GM23248 (cell line): Measurements from ENCODE around the gene PIP5K1B. TPM values are rescaled to one million over a fixed set of nuclear protein-coding genes. Genes with fewer than 3 reads are reported as not detected.

Experiments used
- DNase-seq: peaks from one replicate; pipeline ENCODE4 v3.0.0-alpha.2; 2015
- H2AFZ ChIP-seq: fragments of 200-600 bp; sonication (generic); 2 replicates; pipeline ENCODE4 v1.6.1; 2016; ENCODE audit warnings: antibody characterized with exemption
- H3F3A ChIP-seq: fragments of 200-600 bp; sonication (generic); 2 replicates; pipeline ENCODE4 v1.6.1; 2016; ENCODE audit warnings: mild to moderate bottlenecking, antibody characterized with exemption, mixed run types; ENCODE audit not compliant: insufficient read depth
- H3K27ac ChIP-seq: fragments of 200-600 bp; sonication (generic); 2 replicates; pipeline ENCODE4 v1.5.1; 2016; ENCODE audit warnings: mild to moderate bottlenecking
- H3K27me3 ChIP-seq: fragments of 200-600 bp; sonication (generic); replicated peaks from 2 replicates; pipeline ENCODE4 v1.6.1; 2016; ENCODE audit warnings: mild to moderate bottlenecking; ENCODE audit not compliant: insufficient read depth
- H3K36me3 ChIP-seq: fragments of 200-600 bp; sonication (generic); 2 replicates; pipeline ENCODE4 v1.6.1; 2016; ENCODE audit warnings: low read depth, mild to moderate bottlenecking
- H3K4me1 ChIP-seq: fragments of 200-600 bp; sonication (generic); 2 replicates; pipeline ENCODE4 v1.6.1; 2016; ENCODE audit warnings: mild to moderate bottlenecking; ENCODE audit not compliant: insufficient read depth
- H3K4me2 ChIP-seq: fragments of 200-600 bp; sonication (generic); one replicate; pipeline ENCODE4 v1.6.1; 2016; ENCODE audit warnings: mild to moderate bottlenecking; ENCODE audit not compliant: unreplicated experiment
- H3K4me3 ChIP-seq: fragments of 200-600 bp; sonication (generic); 2 replicates; pipeline ENCODE4 v1.5.1; 2016; ENCODE audit warnings: mild to moderate bottlenecking
- H3K79me2 ChIP-seq: fragments of 200-600 bp; sonication (generic); 2 replicates; pipeline ENCODE4 v1.6.1; 2016; ENCODE audit warnings: mild to moderate bottlenecking; ENCODE audit not compliant: insufficient read depth
- H3K9ac ChIP-seq: fragments of 200-600 bp; sonication (generic); 2 replicates; pipeline ENCODE4 v1.6.1; 2016; ENCODE audit warnings: mild to moderate bottlenecking
- H3K9me2 ChIP-seq: fragments of 200-600 bp; sonication (generic); 2 replicates; pipeline ENCODE4 v1.6.1; 2016; ENCODE audit warnings: mixed run types, mild to moderate bottlenecking, moderate library complexity; ENCODE audit not compliant: insufficient read depth
- H3K9me3 ChIP-seq: fragments of 200-600 bp; sonication (generic); one replicate; pipeline ENCODE4 v1.6.1; 2017; ENCODE audit warnings: low read depth
- H4K20me1 ChIP-seq: fragments of 200-600 bp; sonication (generic); 2 replicates; pipeline ENCODE4 v1.6.0; 2016; ENCODE audit not compliant: insufficient read depth
- EZH2 ChIP-seq: fragments of 200-600 bp; sonication (generic); IDR thresholded peaks from 2 replicates; pipeline ENCODE4 v1.6.1; 2018; ENCODE audit warnings: antibody characterized with exemption, mild to moderate bottlenecking; ENCODE audit not compliant: insufficient read depth, poor library complexity, severe bottlenecking
- EZH2phosphoT487 ChIP-seq: fragments of 200-600 bp; sonication (generic); IDR thresholded peaks from 2 replicates; pipeline ENCODE4 v1.6.1; 2018; ENCODE audit warnings: antibody characterized with exemption, moderate library complexity, mild to moderate bottlenecking, low read depth; ENCODE audit not compliant: insufficient read depth
- WGBS, 2 experiments: methylation state at CpG; one replicate each; pipeline ENCODE4 v1.1.6; 2015 to 2017; ENCODE audit warnings: low lambda C conversion rate in 2 of 2, low coverage in 1 of 2; ENCODE audit errors: missing lambda C conversion rate in 2 of 2; 5-methylcytosine and 5-hydroxymethylcytosine counted together
- in situ Hi-C: fragments of 300-500 bp; cut with MboI; formaldehyde crosslinking; loops from 2 replicates; pipeline ENCODE4 v1.15.0; 2020
- polyA plus RNA-seq: library from polyadenylated mRNA; unstranded; fragments of >200 nt; fragmentation: Nextera tagmentation; extraction: Ambion mirVana; gene quantifications from 2 replicates; pipeline ENCODE4 v1.2.1, GENCODE V29; 2016
- total RNA-seq: library from RNA; depleted of rRNA; stranded (reverse); fragments of >200 nt; shearing (Covaris generic); gene quantifications from 2 replicates; pipeline ENCODE4 v1.2.3, GENCODE V29; 2014

PIP5K1B gene
- total and polyA plus RNA-seq, 2 experiments from 2014 or later = not detected

- Histone ChIP-seq H2AFZ (no peak overlapping the region), H3K4me3 (no peak overlapping the region), H4K20me1 (no peaks in the 10 kb centered on the region), H3K36me3 (no peaks in the 10 kb centered on the region), H3F3A (no peaks in the 10 kb centered on the region), H3K79me2 (no peaks in the 10 kb centered on the region), H3K9me3 (no peaks in the 10 kb centered on the region), H3K4me2 (no peak overlapping the region), H3K27ac (no peak overlapping the region), H3K9ac (no peak overlapping the region), H3K4me1 (no peaks in the 10 kb centered on the region; the same call in 1 of the 2 replicates), H3K9me2 (no peaks in the 10 kb centered on the region), H3K27me3 (peaks cover 9% of the 10 kb centered on the region)
- TF ChIP-seq EZH2 (no peak), EZH2phosphoT487 (no peak)
- peak; percentile 58 for DNase-seq
- 49 to 59% methylated on average over 5 of the region's 5 CpGs for WGBS, 2 experiments
- in situ Hi-C loops = no loop called here
These were observed 322.5 kb downstream of the PIP5K1B start for GRCh38 chr9:69027355-69028097.

GRCh38 chr9:69028754-69029153 lies 323.7 kb downstream of the PIP5K1B start:
- Histone ChIP-seq H3K79me2 (no peaks in the 10 kb centered on the region), H3K9ac (no peak overlapping the region), H3K9me3 (no peaks in the 10 kb centered on the region), H3K4me1 (no peaks in the 10 kb centered on the region; the same call in 1 of the 2 replicates), H3K4me2 (no peak overlapping the region), H2AFZ (no peak overlapping the region), H3K27me3 (no peaks in the 10 kb centered on the region; the same call in 1 of the 2 replicates), H3K4me3 (no peak overlapping the region), H3K27ac (no peak overlapping the region), H3K9me2 (no peaks in the 10 kb centered on the region), H4K20me1 (no peaks in the 10 kb centered on the region), H3F3A (no peaks in the 10 kb centered on the region), H3K36me3 (no peaks in the 10 kb centered on the region)
- in situ Hi-C loops = no loop called here
- TF ChIP-seq EZH2 = no peak
- 83 to 86% methylated on average over 2 of the region's 2 CpGs for WGBS, 2 experiments
- DNase-seq = no peak

GRCh38 chr9:69029535-69029934 lies 324.5 kb downstream of the PIP5K1B start:
- in situ Hi-C loops = no loop called here
- H3F3A ChIP-seq = no peaks in the 10 kb centered on the region
- TF ChIP-seq EZH2phosphoT487 = no peak
- no peak for TF ChIP-seq EZH2
- H3K9me2 ChIP-seq = no peaks in the 10 kb centered on the region
- H2AFZ ChIP-seq = no peak overlapping the region
- no peak overlapping the region for H3K4me2 ChIP-seq
- DNase-seq = no peak
- no peak overlapping the region for H3K27ac ChIP-seq
- H3K79me2 ChIP-seq = no peaks in the 10 kb centered on the region
- H3K4me1 ChIP-seq = no peaks in the 10 kb centered on the region; the same call in 1 of the 2 replicates
- H4K20me1 ChIP-seq = no peaks in the 10 kb centered on the region
- H3K36me3 ChIP-seq = no peaks in the 10 kb centered on the region
- H3K4me3 ChIP-seq = no peak overlapping the region
- no peaks in the 10 kb centered on the region for H3K9me3 ChIP-seq
- no peak overlapping the region for H3K9ac ChIP-seq
- H3K27me3 ChIP-seq = no peaks in the 10 kb centered on the region; the same call in 1 of the 2 replicates

- in situ Hi-C loops = no loop called here
- Histone ChIP-seq H2AFZ (no peak overlapping the region), H3K27me3 (no peaks in the 10 kb centered on the region), H3K36me3 (no peaks in the 10 kb centered on the region), H3K79me2 (0 out of 2 replicates have a peak, but pooled peaks cover under 1% of the 10 kb centered on the region), H3K9ac (no peak overlapping the region), H4K20me1 (no peaks in the 10 kb centered on the region), H3K9me3 (no peaks in the 10 kb centered on the region), H3K4me3 (no peak overlapping the region), H3K27ac (no peak overlapping the region), H3K4me1 (no peaks in the 10 kb centered on the region; the same call in 1 of the 2 replicates), H3K4me2 (no peak overlapping the region), H3K9me2 (no peaks in the 10 kb centered on the region), H3F3A (no peaks in the 10 kb centered on the region)
- DNase-seq = peak; percentile 58
- TF ChIP-seq EZH2 (no peak), EZH2phosphoT487 (no peak)
- WGBS, 2 experiments = 82 to 94% methylated on average over 1 of the region's 1 CpG
These were observed 326.0 kb downstream of the PIP5K1B start for GRCh38 chr9:69030851-69031645.
